HG02852 (cell line): ENCODE measurements around the gene NHLRC2.
"Not testable (repeated sequence)": the region's sequence is repeated elsewhere in the genome, so short reads cannot be mapped to it uniquely, and the experiment has no call there.

Experiments
- ATAC-seq: cut with Tn5 transposase; IDR thresholded peaks from one replicate; pipeline ENCODE4 v1.9.1; 2021; ENCODE audit warnings: mild to moderate bottlenecking, moderate library complexity; ENCODE audit not compliant: unreplicated experiment

NHLRC2 gene, protein sequence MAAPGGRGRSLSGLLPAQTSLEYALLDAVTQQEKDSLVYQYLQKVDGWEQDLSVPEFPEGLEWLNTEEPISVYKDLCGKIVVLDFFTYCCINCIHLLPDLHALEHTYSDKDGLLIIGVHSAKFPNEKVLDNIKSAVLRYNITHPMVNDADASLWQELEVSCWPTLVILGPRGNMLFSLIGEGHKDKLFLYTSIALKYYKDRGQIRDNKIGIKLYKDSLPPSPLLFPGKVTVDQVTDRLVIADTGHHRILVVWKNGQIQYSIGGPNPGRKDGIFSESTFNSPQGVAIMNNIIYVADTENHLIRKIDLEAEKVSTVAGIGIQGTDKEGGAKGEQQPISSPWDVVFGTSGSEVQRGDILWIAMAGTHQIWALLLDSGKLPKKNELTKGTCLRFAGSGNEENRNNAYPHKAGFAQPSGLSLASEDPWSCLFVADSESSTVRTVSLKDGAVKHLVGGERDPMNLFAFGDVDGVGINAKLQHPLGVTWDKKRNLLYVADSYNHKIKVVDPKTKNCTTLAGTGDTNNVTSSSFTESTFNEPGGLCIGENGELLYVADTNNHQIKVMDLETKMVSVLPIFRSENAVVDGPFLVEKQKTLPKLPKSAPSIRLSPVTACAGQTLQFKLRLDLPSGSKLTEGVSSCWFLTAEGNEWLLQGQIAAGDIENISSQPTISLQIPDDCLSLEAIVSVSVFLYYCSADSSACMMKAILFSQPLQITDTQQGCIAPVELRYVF

DNA sequence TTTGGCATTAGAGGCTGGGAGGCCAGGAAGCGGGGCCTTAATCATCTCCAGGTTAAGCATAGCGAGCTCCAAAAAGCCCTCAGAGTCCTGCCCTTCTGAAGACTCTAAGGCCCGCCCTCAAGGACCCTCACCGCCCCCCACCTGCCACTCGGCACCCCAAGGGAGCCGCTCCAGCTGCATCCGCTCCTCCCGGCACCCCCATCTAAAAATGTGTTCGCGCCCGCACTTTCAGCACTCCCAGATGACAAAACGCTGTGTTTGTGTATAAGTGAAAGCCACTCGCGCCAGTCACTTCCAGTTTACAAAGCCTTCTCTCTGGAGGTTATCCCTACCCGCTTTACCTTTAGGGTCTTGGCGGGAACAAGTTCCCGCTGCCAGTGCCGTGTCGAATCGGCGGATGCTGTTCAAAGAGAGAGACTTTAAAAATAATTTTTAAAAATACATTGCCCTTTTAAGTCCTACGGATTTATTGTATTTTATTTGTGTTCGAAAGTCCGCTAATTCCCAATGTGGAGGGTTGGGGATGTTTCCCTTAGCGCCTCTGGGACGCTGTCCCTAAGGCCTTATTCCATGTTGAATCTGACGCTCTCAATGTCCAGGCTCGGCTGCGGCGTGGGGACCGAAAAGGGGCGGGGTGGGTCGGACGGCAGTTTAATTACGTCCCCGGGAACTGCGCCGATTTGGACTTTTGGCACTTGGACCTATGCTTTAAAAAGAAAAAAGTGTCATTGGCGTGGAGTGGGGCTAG lies at the start of gene NHLRC2, which contains the start of gene DCLRE1A:
TSS of gene NHLRC2 (plus strand) at position 649 of the 748 bp plus-strand sequence. CDS start 212 bp downstream, outside the sequence.
TSS of gene DCLRE1A (minus strand) at position 70 of the 748 bp plus-strand sequence. CDS start 900 bp downstream, outside the sequence.
- ATAC-seq = peak; percentile 43

DNA sequence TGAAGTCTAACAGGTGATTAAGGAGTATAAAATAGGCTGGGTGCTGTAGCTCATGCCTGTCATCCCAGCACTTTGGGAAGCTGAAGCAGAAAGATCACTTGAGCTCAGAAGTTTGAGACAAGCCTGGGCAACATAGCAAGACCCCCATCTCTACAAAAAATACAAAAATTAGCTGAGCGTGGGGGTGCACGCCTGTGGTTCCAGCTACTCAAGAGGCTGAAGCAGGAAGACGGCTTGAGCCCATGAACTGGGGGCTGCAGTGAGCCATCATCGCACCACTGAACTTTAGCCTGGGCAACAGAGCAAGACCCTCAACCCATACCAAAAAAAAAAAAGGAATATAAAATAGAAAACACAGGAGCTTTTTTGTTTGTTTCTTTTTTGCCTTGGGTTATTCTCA lies 48.0 kb upstream of the NHLRC2 start:
- no peak for ATAC-seq

DNA sequence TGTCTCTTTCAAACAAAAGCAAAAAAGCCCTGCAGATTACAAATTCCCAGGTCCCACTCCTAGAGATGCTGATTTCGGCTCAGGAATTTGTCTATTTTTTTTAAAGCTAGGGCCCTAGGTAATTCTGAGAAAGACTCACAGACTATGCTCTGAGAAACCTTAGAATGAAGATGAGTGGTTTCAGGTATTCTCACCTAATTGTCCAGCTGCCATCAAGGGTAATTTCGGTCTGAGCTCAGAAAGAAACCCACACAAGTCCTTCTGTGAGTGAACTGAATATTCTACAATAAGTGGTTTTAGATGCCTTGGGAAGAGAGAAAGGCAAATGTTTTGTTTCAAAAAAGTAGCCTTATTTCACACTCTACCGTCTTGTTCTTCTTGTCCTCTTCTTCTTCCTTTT lies 46.3 kb upstream of the NHLRC2 start:
- ATAC-seq = peak; percentile 64

DNA sequence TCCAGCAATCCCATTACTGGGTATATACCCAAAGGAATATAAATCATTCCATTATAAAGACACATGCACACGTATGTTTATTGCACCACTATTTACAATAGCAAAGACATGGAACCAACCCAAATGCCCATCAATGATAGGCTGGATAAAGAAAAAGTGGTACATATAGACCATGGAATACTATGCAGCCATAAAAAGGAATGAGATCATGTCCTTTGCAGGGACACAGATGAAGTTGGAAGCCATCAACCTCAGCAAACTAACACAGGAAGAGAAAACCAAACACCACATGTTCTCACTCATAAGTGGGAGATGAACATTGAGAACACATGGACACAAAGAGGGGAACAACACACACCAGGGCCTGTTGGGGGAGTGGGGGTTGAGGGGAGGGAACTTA lies 39.8 kb upstream of the NHLRC2 start:
- ATAC-seq = not testable (repeated sequence)

DNA sequence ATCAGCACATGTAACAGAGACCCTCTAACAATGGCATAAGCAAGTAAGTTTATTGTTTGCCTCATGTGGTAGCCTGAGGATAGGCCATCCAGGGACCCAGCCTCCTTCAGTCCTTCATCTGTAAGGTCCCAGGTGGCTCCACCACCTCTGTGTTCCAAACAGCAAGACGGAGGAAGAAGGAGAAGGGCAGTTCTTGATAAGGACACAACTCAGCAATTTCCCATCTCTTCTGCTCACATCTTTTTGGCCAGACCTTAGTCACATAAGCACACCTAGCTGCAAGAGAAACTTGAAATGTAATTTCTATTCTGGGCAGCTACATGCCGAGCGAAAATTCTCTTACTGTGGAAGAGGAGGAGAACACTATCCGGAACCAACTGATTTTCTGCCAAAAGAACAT lies 34.5 kb upstream of the NHLRC2 start:
- ATAC-seq = no peak

DNA sequence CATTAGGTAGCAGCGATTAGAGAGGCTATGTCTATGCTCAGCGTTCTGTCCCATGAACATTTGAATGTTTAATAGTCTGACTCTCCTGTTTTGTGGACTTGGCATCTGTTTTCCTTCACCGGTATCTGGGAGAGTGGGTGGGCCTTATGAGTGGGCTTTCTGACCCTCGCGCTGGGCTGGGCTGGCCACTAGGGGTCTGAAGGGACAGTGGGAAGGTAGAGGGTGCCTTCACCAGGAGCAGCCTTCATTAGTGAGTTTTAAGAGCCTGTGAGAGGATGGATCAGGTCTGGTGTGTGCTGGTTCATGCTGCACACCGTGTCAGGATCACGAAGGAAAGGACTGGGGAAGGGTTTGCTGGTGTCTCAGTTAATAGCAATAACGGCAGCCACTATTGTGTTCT lies 34.0 kb upstream of the NHLRC2 start:
- no peak for ATAC-seq

DNA sequence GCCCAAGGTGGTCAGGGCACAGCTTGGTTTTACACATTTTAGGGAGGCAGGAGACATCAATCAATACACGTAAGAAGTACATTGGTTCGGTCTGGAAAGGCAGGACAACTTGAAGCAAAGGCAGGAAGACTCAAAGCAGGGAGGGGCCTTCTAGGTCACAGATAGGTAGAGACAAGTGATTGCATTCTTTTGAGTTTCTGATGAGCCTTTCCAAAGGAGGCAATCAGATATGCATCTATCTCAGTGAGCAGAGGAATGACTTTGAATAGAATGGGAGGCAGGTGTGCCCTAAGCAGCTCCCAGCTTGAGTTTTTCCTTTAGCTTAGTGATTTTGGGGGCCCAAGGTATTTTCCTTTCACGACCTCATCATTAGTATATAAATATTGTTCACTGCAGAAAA lies 33.2 kb upstream of the NHLRC2 start:
- ATAC-seq = not testable (repeated sequence)

DNA sequence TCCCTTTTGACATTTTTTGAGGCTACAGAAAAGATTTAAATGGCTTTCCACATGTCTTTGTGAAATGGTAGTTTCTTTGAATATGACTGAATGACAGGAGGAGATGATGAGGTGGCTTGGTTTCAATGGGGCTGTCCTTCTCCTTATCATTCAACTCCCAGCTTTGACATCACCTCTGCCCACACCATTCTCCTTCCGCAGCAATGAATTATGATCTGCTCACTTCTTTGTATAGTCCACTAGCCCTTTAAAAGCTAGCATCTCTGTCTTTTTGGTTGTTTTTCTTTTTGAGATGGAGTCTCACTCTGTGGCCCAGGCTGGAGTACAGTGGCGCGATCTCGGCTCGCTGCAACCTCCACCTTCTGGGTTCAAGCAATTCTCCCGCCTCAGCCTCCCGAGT lies 32.3 kb upstream of the NHLRC2 start:
- ATAC-seq = no peak

DNA sequence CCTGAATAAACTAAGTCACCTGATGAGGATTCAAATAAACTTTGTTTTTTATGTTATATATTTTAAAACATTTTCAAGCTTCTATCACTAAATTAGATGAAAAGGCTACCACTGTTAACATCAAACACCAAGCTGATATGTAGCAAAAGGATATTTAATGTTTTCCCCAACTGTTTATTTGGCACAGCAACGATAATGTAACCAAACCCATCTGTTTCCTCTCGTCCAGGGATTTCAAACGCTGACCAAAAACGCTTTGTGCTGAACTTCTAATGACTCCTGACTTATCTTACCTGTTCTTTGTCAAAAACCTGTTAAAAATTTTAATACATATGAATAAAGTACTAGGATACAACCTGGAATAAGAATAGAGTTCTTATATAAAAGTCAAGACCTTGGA lies 31.1 kb upstream of the NHLRC2 start:
- no peak for ATAC-seq

DNA sequence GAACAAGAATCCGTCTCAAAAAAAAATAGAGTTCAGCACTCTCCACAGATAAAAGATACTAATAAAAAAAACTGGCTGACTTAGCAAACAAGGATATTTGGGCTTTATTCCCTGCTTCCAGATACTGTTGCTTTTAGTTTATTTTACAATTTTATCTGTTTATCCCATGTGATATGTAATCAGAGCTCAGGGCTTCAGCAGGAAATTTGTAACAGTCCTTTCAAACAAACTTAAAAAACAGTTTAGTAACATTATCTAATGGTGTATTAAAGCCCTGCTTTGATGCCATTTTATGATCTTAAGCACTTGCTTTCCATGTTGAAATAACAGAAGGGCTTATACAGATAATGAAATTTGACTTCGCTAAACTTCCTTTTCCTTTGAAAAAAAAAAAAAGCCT lies 28.7 kb upstream of the NHLRC2 start:
- no peak for ATAC-seq

DNA sequence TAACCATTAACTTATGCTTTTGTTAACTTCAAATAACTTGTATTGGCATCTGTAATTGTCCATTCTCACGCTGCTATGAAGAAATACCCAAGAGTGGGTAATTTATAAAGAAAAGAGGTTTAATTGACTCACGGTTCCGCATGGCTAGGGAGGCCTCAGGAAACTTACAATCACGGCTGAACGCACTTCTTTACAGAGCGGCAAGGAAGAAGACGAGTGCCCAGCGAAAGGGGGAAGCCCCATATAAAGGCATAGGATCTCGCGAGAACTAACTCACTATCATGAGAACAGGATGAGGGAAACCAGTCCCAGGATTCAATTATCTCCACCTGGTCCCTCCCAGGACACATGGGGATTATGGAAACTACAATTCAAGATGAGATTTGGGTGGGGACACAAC lies 25.9 kb upstream of the NHLRC2 start:
- ATAC-seq = not testable (repeated sequence)

DNA sequence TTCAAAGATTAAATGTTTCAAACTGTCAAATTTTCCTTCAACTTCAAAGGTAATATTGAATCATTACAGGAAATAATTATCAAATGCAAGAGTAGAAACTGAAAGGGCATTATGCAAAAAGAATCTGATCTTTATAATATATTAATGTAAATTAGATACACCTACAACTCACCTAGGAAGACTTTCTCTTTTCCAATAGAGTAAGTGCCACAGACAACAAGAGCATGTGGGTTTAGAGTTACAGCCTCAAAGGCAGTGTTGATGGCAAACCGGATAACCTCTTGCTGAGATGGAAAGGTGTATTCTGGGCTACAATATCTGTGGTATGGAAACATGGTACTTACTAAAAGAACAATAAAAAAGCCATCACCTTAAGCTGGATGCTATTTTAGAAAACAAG lies 12.3 kb upstream of the NHLRC2 start:
- no peak for ATAC-seq

DNA sequence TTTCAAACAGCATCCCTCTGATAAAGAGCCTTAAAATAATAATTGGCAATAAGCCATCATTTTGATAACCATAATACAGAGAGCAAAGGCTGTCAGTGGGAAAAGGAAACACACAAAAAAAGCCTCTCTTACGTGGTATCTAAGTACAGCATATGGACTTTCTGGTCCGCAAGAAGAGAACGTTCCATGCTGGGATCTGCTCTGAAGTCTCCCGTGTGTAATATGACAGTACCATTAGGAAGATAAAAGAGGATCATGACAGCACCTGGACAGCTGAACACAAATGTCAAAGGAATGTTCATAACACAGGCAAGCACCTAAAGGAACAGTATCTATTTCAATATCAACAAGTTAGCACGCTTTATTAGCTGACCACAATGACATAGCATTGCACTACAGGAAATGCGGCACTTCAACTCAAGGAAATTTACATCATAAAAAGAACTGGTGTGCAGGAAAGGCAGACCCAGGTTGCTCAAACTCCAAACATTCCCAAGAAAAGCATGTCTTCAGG lies 10.4 kb upstream of the NHLRC2 start:
- ATAC-seq = no peak

DNA sequence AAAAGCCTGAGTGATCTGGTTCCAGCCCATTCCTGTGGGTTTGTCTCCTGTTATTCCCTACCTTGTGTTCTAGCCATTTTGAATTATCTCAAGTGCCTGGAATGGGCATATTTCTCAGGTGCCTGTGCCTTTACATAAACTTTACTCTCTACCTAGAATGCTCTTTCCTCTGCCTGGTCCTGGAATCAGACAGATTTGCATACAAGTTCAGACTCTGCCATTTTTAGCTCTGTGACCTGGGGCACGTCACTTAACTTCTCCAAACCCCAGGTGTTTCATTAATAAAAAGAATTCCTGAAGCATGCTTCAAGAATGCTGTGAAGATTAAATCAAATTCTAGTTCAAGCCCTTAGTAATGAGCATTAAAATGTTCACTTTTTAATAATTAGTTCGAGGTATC lies 8.4 kb upstream of the NHLRC2 start:
- no peak for ATAC-seq

DNA sequence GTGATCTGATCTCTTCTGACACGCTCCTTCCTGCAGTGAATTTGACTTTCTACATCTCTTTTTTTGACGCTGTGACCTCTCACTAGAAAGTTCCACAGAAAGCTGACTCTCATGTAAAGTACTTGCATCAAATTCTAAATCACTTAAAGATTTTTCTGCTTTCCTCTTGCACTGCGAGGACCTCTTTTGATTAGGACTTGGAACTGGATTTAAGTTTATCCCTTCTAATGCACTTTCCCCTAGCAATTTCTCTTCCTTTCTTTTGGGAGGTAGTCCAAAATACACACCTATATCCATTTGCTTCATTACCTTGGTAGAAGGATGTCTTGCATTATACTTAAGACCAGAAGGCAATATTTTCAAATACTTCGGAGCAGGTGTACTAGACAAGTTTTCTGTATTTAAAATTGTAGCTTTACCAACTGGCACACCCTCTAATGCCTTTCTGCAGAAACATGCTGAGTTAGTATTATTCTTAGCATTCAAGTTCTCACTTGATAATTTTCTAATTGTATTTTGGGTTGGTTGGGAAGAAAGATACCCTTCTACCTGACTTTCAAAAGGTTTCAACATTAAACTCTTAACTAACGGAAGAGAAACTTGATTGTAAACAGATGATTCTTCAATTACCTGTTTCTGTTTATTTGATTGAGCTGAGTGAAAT lies 5.2 kb upstream of the NHLRC2 start:
- ATAC-seq = no peak

DNA sequence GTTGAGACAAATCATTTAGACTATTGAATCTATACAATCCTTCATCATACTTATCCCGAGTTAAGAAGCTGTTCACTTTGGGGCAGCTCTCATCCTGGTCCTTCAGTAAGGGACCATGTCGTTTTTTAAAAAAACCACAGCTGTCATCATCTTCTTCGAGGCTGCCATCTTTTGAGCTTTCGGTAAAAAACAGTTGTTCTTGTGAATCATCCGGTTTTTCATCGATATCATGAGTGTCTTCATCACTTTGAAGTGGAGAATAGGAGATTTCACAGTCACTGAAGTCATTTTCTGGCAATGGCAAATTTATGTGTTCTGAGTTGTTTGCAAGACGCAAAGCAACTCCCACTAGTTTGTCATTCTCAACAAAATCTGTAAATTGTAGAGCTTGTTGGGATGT lies 4.5 kb upstream of the NHLRC2 start:
- no peak for ATAC-seq

DNA sequence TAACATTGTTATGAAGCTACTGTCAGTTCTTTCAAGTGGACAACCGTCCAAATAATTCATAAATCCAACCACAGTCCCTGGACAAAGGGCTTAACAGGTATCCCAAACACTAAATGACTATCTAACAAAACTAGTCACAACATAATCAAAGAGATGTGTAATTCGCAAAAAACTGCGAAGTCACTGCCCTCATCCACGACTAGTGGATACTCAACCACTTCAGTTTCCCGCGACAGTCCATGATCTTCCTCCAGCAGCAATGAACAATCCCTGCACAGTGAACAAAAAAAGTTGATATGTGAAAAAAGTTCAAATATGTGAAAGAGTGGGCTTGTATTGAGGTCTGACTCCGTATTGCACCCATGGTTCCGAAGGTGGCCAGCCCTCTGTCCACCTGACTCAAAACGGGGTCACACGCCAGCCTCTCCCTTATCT lies 866 bp upstream of the NHLRC2 start:
- no peak for ATAC-seq

DNA sequence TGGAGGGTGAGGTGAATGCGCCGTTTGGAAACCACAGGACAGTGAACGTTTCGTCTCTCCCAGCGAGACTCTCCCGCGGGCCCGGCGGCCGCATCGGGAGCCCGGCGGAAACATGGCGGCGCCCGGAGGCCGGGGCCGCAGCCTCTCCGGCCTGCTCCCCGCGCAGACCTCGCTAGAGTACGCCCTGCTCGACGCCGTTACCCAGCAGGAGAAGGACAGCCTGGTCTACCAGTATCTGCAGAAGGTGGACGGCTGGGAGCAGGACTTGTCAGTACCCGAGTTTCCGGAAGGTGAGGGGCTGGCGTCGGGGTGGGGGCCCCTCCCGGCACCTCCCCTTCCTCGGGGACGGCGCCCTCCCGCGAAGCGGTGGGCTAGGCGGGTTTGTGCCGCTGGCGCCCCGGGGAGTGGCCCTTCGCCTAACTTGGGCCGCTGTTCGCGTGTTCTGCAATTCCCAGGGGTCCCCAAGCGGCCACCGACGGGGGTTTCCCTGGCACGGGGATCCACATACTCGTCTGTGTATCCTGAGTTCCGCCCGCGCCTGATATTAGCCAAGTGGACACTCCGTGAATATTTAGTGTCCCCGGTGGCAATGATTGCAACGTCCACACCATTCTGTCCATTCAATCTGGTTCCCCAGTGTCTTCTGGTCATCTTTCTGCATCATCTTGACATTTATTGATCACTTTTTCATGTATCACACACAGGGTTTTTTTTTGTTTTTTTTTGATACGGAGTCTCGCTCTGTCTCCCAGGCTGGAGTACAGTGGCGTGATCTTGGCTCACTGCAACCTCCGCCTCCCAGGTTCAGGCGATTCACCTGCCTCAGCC lies 514 bp downstream of the NHLRC2 start:
- peak; percentile 33 for ATAC-seq

DNA sequence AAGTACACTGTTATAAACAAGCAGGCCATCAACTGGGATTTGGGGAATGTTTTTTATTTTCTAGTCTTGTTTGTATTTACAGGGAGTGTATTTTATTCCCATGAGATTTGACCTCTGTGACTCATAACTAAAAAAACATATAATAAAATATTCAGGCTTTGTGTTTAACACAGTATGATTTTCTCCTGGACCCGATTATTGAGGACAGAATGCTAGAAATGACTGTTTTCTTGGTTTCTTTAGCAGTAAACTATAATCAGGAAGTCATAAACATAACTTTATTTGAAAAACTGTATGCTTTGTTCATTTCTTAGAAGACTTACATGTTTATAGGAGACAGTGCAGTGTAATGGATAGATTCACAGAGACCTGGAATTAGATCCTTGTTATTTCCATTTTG lies 2.1 kb downstream of the NHLRC2 start:
- no peak for ATAC-seq

DNA sequence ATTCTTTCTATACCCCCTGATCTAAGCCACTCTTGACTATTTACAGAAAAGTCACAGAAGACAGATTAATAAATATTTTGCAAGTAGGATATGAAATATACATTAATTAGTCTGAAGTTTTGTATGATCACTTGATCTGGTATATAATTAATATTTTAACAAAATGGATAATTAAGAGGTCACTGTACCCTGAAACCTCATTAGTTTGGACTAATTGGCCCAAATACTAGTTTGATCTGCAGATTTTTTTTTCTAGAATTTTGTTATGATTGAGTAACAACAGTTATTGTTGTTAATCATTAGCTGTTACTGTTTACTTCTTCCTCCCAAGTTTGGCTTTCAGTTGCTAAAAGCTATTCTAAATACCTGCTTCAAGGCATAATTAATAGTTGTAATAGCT lies 2.7 kb downstream of the NHLRC2 start:
- no peak for ATAC-seq
